HG03460 (cell line): Measurements from ENCODE around the gene ZFAND2B.
"Not testable (repeated sequence)": the region's sequence is repeated elsewhere in the genome, so short reads cannot be mapped to it uniquely, and the experiment has no call there.

Experiments
- ATAC-seq: cut with Tn5 transposase; IDR thresholded peaks from one replicate; pipeline ENCODE4 v1.9.1; 2021; ENCODE audit not compliant: unreplicated experiment

ZFAND2B gene

DNA sequence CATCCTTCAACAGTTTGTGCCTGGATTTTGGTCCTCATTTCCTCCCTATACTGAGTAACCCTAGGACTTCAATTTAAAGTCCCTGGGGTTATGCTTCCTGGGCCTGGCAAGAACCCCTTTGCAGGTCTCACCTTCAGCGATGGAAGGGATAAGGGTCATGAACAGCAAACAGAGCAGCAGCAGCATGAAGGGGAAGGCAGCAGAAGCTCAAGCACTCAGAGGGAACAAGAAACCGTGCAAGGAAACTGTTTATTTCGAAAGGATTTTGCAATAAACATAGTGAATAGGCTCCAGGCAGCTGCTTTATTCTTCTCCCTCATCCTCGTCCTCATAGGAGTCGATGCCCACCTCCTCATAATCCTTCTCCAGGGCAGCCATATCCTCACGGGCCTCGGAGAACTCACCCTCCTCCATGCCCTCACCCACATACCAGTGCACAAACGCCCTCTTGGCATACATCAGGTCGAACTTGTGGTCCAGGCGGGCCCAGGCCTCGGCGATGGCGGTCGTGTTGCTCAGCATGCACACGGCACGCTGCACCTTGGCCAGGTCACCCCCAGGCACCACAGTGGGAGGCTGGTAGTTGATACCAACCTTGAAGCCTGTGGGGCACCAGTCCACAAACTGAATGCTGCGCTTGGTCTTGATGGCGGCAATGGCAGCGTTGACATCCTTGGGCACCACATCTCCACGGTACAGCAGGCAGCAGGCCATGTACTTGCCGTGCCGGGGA, 43.6 kb downstream of the ZFAND2B start:
- ATAC-seq, result no peak

DNA sequence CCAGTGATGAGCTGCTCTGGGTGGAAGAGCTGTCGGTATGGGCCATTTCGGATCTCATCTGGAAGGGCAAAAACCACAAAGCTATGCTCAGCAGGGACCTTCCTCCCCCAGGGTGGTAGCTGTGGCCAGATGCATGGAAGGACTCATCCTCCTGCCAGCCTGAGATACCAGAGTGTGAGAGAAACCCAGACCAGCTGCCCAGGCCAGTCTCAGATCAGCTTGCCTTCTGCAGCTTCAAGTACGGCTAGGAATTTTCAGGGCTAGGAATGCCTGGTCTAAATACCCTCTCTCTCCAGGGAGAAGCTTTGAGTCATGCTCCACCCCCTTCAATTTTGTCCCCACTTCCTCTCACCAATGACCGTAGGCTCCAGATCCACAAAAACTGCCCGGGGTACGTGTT, 45.1 kb downstream of the ZFAND2B start:
- no peak for ATAC-seq

DNA sequence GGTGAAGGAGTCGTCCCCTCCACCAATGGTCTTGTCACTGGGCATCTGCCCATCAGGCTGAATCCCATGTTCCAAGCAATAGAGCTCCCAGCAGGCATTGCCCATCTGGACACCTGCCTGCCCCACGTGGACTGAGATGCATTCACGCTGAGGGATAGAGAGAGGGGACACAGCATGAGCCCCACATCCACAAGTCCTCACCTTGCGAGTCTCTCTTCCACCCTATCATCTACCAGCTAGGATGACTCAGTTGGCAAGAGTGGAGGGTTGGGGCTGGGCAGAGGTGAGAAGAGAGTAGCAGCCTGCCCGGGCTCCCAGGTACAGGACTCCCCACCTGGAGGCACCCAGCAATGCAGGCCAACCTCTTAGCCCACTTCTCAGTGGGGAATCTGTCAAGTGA, 45.5 kb downstream of the ZFAND2B start:
- no peak for ATAC-seq

DNA sequence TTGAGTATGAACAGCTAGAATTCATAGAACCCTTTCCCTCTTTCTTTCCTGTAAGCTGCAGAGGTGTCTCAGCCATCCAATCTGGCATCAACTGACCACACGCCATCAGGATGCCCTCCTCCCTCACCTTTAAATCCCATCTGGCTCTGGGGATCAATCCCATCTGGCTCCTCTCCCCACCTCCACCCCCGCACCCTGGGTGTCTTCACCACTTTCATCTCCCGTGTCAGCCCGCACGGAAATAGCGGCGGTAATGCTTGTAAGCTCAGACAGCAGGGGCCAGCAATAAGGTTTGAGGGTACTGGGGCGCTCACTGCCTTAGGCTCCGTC, 46.0 kb downstream of the ZFAND2B start:
- no peak for ATAC-seq

DNA sequence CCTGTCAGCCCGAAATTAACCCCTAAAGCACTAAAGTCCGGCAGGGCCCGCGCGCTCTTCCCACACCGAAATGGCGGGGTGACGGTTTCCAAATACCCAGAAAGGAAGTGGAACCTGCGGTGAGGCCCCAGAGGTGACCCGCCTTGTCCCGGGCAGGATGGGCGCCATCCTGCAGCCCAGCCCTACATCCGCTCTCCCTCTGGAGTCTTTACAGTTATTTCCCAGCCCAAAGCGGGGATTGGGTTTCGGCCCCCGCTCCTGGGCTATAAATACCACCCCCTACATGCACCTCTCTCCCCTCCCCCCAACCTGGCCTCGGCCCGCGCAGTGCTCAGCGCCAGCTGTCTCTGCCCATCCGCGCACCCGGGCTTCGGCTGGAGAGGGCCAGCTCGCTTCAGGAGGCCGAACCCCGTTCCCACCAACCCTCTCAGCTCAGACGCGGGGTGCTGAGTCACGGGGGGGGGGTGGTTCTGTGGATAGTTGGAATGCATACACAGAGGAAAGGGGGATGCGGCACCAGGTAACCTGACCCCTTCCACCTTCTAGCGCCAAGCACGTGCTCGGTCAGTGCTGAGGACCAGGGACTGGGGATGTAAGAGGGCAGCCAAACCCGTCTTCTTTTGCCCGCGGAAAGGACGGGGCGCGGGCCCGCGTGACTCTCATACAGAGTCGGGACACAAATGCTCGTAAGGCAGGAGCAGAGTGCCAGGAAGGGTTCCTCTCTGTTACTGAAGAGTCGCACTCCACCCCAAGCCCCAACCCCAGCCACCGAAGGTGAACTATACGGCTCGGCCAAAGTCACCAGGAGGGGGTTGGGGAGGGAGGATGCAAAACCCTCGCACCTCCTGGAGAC, 46.5 kb downstream of the ZFAND2B start, which contains the start of gene TUBA4B:
Gene TUBA4B, plus strand, starts transcription at position 344 of the 853 bp plus-strand sequence. Its CDS starts 165 bp downstream, at position 509.
- peak; percentile 1 for ATAC-seq

DNA sequence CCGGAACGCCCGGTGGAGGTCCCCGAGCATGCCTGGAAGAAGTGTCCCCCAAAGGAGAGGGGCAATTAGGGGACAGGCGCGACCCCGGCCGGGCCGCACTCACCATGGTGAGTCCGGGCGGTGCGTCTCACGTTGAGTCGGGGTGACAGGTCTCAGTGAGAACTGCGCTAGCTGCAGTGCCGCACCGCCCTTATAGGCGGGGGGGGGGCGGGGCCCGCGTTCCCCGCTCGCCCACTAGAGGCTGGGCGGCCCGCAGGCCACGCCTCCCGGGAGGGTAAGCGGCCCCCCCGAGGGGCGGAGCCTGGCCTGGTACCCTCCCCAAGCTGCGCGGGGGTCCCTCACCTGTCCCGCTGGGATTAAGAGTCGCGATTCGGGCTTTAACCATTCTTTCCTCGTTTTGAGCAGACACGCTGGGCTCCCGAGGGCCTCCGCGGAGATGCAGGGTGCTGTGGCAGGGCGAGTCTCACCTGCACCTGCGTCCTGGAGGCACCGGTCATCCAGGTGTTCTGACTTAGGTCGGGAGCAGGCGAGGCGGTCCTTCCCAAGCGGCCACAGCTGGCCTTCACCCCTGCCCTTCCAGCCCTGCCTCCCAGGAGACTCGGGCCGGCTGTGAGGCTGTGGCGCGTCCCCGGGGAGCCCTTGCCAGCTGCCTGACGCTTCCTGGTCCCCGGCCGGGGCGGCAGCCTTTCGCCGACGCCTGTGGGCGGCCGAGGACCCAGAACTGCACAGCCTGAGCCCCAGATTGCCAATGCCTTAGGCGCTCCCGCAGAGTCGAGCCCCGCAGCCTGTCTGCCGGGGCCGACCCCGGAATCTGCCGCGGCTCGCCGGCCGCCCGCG, 47.4 kb downstream of the ZFAND2B start, which contains the start of gene TUBA4A:
Gene TUBA4A, minus strand, starts transcription at position 166 of the 837 bp plus-strand sequence. Its CDS starts 60 bp downstream, at position 106.
- peak; percentile 42 for ATAC-seq

DNA sequence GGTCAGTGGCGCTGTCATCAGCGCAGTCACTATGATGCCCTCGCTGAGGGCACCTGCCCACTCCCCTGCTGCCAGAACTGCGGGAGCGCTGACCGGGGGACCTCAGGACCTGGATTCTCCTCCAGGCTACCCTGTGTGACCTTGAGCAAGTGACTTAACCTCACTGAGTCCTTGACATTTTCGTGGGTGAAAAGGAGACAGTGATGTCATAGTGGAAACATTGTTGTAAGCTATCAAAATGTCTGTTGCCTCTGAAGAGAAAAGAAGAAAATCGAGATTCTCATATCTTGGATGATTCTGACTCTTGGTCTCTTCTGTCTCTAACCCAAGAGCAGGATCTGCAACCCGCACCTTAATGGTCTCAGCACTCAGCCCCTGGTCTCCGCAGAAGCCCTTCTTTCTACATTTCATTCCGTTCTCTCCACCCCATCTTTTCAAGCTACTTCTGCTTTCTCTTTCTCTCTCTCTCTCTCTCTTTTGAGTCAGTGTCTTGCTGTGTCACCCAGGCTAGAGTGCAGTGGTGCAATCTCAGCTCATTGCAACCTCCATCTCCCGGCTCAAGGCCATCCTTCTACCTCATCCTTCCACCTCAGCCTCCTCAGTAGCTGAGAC, 48.1 kb downstream of the ZFAND2B start:
- ATAC-seq, result peak; percentile 35

DNA sequence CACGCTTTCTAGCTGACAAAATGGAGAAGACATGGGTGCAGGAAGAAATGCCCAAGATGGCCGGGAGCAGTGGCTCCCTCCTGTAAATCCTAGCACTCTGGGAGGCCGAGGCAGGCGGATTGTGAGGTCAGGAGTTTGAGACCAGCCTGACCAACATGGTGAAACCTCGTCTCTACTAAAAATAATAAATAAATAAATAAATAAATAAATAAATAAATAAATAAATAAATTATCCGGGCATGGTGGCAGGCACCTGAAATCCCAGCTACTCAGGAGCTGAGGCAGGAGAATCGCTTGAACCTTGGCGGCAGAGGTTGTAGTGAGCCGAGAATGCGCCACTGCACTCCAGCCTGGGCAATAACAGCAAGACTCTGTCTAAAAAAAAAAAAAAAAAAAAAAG, 52.4 kb downstream of the ZFAND2B start:
- ATAC-seq, result not testable (repeated sequence)
